GM19455 (cell line): ENCODE data around the gene WNT11.

Experiments used
- ATAC-seq: cut with Tn5 transposase; IDR thresholded peaks from one replicate; pipeline ENCODE4 v1.9.1; 2021; ENCODE audit not compliant: unreplicated experiment

Gene WNT11

DNA sequence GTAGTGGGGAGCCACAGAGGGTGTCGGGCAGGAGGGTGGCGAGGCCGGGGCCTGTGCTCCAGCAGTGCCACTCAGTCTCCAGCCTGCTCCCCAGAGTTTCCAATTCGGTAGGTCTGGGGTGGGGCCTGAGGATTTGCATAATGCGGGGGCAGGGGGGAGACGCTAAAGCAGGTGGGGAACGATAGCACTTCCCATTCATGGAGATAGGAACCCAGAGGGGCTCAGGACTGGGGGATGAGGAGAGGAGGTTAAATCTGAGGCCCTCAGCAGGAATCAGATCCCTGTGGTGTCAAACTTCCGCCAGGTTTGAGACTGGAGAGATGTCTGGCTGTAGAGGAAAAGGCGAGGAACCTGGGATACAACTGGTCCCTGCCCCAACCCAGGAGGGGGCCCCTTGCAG lies 29.8 kb downstream of the WNT11 start:
- ATAC-seq, result no peak

DNA sequence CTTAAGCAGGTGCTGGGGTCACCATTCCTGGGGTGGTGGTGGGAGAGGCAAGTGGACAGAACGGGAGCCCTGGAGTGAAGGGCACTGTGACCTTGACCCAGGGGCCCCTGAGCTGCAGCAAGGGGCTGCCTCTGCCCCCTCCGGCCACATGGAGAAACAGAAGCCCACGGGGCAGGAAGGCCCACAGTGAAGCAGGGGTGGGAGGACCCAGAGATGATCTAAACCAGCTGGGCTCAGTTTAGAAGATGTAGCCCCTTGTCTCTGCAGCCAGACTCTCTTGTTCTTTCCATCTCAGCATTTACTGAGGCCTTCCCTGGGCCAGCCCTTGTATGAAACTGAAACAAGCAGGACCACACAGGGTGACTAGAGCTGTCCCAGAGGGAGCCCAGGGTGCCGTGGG lies 30.5 kb downstream of the WNT11 start:
- ATAC-seq, result no peak

DNA sequence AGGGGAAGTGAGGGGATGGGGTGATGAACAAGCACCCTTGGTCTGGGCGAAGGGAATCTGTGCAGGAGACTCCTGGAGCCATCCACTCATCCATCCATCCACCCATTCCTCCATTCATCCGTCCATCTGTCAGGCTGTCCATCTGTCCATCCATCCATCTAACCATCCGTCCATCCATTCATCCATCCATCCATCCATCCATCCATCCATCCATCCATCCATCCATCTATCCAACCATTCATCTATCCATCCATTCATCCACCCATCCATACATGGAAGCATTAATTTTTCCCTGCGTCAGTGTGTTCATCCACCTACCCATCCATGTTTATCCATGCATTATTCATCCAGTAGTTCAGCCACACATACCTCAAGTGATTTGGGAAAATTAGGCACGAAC lies 32.0 kb downstream of the WNT11 start:
- no peak for ATAC-seq

GRCh38 chr11:76173663-76174062 lies 32.6 kb downstream of the WNT11 start:
- no peak for ATAC-seq

DNA sequence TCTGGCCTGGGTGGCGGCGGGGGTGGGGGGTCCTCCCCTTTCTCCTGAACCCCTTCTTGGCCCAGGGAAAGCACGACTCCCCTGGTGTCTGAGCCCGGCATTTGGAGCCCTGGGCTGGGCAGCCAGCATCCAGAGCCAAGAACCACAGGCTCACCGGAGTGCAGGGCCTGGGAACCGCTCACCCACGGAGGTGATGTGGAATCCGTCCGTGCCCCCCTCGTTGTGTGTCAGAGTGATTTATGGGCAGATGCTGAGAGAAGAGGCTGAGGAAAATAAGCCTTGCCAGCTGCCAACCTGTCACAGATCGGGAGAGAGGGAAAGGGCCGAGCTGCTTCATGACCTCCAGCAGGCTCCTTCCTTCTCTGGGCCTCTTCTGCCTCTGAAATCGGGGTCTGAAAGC lies 33.7 kb downstream of the WNT11 start:
- no peak for ATAC-seq

DNA sequence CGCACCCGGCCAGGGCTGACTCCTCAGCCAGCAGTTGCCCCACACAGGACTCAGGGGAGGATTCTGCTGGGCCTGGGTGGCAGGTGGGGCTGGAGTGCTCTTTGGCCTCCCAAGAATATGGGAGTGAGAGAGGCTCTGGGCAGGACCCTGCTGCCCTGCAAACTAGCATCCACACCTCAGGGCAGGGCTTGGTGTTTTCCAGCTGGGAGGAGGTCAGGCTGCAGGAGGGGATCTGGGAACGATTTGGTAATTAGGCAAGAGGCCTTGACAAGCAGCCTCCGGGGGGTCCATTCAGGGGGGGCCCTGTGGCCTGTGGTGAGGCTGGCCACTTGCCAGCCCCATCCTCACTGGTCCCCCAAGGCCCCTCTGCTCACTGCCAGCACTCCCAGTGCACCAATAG lies 35.8 kb downstream of the WNT11 start:
- ATAC-seq, result no peak

DNA sequence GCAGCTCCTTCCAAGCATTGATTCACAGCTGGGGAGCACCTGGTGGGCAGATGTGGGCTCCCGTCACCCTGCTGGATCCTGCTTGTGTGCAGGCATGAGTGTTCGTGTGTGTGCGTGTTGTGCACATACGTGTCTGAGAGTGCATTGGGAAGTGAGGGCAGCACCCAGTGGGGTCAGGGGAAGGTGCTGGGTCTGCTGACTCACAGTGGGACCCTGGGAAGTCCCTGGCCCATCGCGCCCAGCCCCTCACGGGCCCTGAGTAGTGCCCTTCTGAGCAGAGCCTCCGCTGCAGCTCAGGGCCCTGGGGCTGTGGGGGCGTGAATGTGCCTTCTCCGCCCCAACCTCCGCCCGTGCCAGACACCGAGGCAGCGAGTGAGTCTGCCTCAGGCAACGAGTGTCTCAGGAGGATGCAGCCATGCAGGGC lies 36.8 kb downstream of the WNT11 start:
- ATAC-seq, result no peak

- no peak for ATAC-seq
These were observed 38.7 kb downstream of the WNT11 start for GRCh38 chr11:76167590-76167989.

DNA sequence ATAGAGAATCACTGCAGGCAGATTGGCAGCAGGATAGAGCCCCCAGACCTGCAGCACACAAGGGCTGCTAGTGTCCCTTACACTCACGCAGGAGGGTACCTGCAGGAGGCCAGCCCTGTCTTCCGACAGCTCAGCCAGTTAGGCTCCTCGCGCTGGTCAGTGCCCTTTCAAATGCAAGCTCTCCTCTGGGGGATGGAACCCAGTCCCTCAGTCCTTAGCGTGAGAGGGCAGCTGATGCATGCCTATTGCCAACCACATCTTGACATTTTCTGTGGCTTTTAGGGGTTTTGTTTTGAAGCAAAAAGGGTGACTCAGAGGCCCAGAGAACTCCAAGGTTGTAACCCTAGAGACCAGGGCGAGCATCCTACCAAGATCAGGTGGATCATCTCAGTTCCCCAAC lies 40.0 kb downstream of the WNT11 start:
- no peak for ATAC-seq

GRCh38 chr11:76164861-76165751 lies 41.2 kb downstream of the WNT11 start:
- no peak for ATAC-seq

- ATAC-seq, result no peak
These were observed 42.2 kb downstream of the WNT11 start for GRCh38 chr11:76164081-76164480.

DNA sequence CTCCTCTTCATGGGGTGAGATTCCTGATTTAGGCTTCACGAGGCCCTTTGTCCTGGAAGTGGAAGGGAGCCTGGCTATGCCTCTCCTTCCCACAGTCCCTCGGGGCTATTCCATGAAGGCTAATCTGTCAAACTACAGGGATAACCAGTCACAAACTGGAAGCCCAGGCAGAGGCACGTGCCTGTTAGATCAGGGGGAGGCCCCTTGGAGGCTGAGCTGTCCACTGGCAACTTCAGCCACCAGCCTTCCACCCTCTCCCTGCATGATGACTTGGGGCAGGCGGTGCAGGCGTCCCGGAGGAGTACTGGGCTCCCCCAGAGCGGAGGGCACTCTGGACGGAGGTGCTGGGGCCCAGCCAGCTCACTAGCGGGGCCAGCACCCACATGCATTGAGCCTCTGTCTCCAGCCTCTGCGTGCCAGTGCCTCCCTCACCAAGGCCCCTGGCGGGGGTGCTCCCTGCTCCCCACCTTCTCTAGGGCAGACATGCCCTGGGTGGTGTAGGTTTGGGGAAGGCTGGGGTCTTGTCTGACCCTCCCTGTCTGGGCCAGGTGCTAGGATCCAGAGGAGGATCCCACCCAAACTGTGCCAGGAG lies 42.9 kb downstream of the WNT11 start:
- ATAC-seq, result no peak

DNA sequence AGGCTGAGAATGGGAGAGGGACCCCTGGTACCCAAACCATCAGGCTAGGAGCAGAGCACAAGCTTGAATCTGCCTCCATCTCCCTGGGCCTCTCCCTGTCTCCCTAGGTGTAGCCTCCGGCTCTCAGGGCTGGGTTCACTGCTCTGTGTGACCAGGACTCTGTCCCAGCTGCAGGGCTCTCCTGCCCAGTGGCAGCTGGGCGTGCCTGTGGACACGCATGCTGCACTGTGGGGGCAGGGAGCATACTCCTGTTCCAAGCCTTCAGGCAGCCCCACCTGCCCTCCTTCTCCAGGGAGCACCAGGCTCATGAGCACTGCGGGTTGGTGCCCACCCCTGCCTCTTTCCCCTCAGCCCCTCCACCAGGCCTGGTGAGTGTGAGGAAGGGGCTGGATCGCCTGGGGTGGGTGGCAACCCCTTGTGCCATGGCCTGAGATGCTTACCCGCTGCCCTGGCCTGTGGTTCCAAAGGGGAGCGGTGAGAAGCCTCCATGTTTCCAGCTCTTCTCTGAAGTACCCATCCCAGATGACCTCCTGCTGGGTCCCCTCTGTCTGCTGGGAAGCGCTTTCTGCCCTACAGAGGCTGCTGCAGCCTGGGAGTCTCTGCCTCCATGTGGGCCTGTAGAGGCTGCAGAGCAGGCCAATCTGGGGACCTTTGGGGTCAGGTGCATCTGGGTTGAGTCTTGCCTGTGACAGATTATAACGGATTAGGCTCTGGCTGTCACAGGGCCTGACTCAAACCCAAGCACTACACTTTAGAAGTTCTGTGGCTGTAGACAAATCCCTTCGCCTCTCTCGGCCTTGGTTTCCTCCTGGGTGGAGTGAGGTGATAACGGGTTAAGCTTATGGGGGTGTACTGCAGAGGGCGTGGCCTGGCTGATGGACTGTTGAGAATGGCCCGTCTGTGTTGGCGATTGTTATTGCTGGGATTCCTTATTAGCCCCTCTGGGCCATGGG lies 43.7 kb downstream of the WNT11 start:
- ATAC-seq, result no peak

DNA sequence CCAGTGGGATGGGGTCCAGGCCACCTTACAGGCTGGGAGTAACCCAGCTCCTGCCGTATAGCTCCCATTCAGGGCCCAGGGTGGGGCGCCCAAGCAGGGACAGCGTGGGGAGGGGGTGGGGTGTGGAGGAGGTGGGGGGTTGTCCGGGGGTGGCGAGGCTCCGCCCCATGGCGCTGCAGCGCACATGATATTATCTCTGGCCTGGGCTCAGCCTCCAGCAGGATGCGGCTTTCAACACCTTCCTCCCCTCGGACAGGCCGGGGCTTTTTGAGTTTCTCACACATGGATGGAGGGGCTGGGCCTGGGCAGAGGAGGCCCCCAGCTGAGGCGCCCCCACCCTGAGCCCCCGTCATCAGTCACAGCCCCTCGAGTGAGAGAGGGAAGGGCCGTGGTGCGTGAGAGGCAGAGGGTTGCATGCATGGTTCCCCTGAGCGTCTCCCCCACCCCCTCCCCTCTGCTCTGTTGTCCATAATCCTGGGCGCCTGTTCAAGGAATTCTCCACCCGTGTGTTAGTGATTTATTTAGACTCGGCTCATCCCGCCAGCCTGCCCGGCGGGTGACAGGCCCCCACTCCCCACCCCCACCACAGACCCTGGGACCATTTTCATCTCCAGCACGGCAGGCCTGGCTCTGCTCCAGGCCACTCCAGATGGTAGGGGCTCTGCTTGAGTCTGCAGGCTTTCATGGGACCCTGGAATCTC lies 44.9 kb downstream of the WNT11 start:
- no peak for ATAC-seq

- no peak for ATAC-seq
These were observed 45.4 kb downstream of the WNT11 start for GRCh38 chr11:76160856-76161255.

GRCh38 chr11:76159983-76160661 lies 46.2 kb downstream of the WNT11 start:
- no peak for ATAC-seq

- ATAC-seq, result no peak
These were observed 46.9 kb downstream of the WNT11 start for GRCh38 chr11:76159303-76159937.

GRCh38 chr11:76158394-76159302 lies 47.7 kb downstream of the WNT11 start:
- ATAC-seq, result no peak

- no peak for ATAC-seq
These were observed 48.4 kb downstream of the WNT11 start for GRCh38 chr11:76157891-76158290.
